ENCODE results near the gene TIPARP.

The TIPARP gene

GRCh38 chr3:156674046-156674910 lies at the start of gene TIPARP:
Gene TIPARP (plus strand): TSS chr3:156674590. CDS start chr3:156677698, 3,108 bp downstream.
- Histone ChIP-seq H3K4me3 (ENCODE audit: low read depth in 1 of 5, low read length in 5 of 5) (peak within 1 kb of the TSS; percentile 73 to 95 (median 88)), H3K27ac (ENCODE audit: low read depth, low read length) (peak within 1 kb of the TSS; percentile 96), H3K9me3 (ENCODE audit: control insufficient read depth in 5 of 5, low read length in 5 of 5) (no peaks in the 10 kb centered on the region), H3K4me1 (ENCODE audit: control insufficient read depth in 5 of 5, insufficient read depth in 5 of 5, low read length in 5 of 5) (peaks cover 0 to 28% (median 19%) of the 10 kb centered on the region in 5 donors), H3K9ac (ENCODE audit: low read length in 5 of 5) (peak within 1 kb of the TSS; percentile 79 to 98 (median 95)), H3K27me3 (ENCODE audit: control insufficient read depth in 5 of 5, insufficient read depth in 4 of 5, low read length in 5 of 5) (no peaks in the 10 kb centered on the region), H3K36me3 (ENCODE audit: control insufficient read depth in 5 of 5, insufficient read depth in 5 of 5, low read length in 5 of 5) (peaks cover 8 to 14% (median 12%) of the 10 kb centered on the region in 5 donors)

- Histone ChIP-seq H3K27ac (ENCODE audit: low read depth, low read length) (no peak overlapping the region), H3K9ac (ENCODE audit: low read length in 5 of 5) (no peak overlapping the region), H3K27me3 (ENCODE audit: control insufficient read depth in 5 of 5, insufficient read depth in 4 of 5, low read length in 5 of 5) (peaks cover 0 to 2% (median 0%) of the 10 kb centered on the region in 5 donors), H3K4me3 (ENCODE audit: low read depth in 1 of 5, low read length in 5 of 5) (no peak overlapping the region), H3K36me3 (ENCODE audit: control insufficient read depth in 5 of 5, insufficient read depth in 5 of 5, low read length in 5 of 5) (no peaks in the 10 kb centered on the region), H3K9me3 (ENCODE audit: control insufficient read depth in 5 of 5, low read length in 5 of 5) (no peaks in the 10 kb centered on the region), H3K4me1 (ENCODE audit: control insufficient read depth in 5 of 5, insufficient read depth in 5 of 5, low read length in 5 of 5) (no peaks in the 10 kb centered on the region)
Observed at GRCh38 chr3:156626104-156626503, 48.3 kb upstream of the TIPARP start.

GRCh38 chr3:156627946-156628569 lies 46.3 kb upstream of the TIPARP start:
- Histone ChIP-seq H3K27ac (ENCODE audit: low read depth, low read length) (no peak overlapping the region), H3K27me3 (ENCODE audit: control insufficient read depth in 5 of 5, insufficient read depth in 4 of 5, low read length in 5 of 5) (peaks cover 0 to 4% (median 0%) of the 10 kb centered on the region in 5 donors), H3K4me3 (ENCODE audit: low read depth in 1 of 5, low read length in 5 of 5) (no peak overlapping the region), H3K9me3 (ENCODE audit: control insufficient read depth in 5 of 5, low read length in 5 of 5) (no peaks in the 10 kb centered on the region), H3K36me3 (ENCODE audit: control insufficient read depth in 5 of 5, insufficient read depth in 5 of 5, low read length in 5 of 5) (no peaks in the 10 kb centered on the region), H3K9ac (ENCODE audit: low read length in 5 of 5) (no peak overlapping the region), H3K4me1 (ENCODE audit: control insufficient read depth in 5 of 5, insufficient read depth in 5 of 5, low read length in 5 of 5) (no peaks in the 10 kb centered on the region)

- no peaks in the 10 kb centered on the region for H3K36me3 ChIP-seq (ENCODE audit: control insufficient read depth in 5 of 5, insufficient read depth in 5 of 5, low read length in 5 of 5)
- peaks cover 0 to 4% (median 0%) of the 10 kb centered on the region in 5 donors for H3K27me3 ChIP-seq (ENCODE audit: control insufficient read depth in 5 of 5, insufficient read depth in 4 of 5, low read length in 5 of 5)
- H3K9me3 ChIP-seq (ENCODE audit: control insufficient read depth in 5 of 5, low read length in 5 of 5), result no peaks in the 10 kb centered on the region
- no peak overlapping the region for H3K4me3 ChIP-seq (ENCODE audit: low read depth in 1 of 5, low read length in 5 of 5)
- no peak overlapping the region for H3K27ac ChIP-seq (ENCODE audit: low read depth, low read length)
- H3K4me1 ChIP-seq (ENCODE audit: control insufficient read depth in 5 of 5, insufficient read depth in 5 of 5, low read length in 5 of 5), result no peaks in the 10 kb centered on the region
- no peak overlapping the region for H3K9ac ChIP-seq (ENCODE audit: low read length in 5 of 5)
Observed at GRCh38 chr3:156628836-156629618, 45.4 kb upstream of the TIPARP start.

- H3K36me3 ChIP-seq (ENCODE audit: control insufficient read depth in 5 of 5, insufficient read depth in 5 of 5, low read length in 5 of 5), result no peaks in the 10 kb centered on the region
Observed at GRCh38 chr3:156630081-156630772, 44.2 kb upstream of the TIPARP start.

GRCh38 chr3:156630773-156631093 lies 43.7 kb upstream of the TIPARP start:
- H3K4me1 ChIP-seq (ENCODE audit: control insufficient read depth in 5 of 5, insufficient read depth in 5 of 5, low read length in 5 of 5), result no peaks in the 10 kb centered on the region
- H3K36me3 ChIP-seq (ENCODE audit: control insufficient read depth in 5 of 5, insufficient read depth in 5 of 5, low read length in 5 of 5), result no peaks in the 10 kb centered on the region
- no peak overlapping the region for H3K27ac ChIP-seq (ENCODE audit: low read depth, low read length)
- H3K4me3 ChIP-seq (ENCODE audit: low read depth in 1 of 5, low read length in 5 of 5), result no peak overlapping the region
- peaks cover 0 to 4% (median 0%) of the 10 kb centered on the region in 5 donors for H3K27me3 ChIP-seq (ENCODE audit: control insufficient read depth in 5 of 5, insufficient read depth in 4 of 5, low read length in 5 of 5)
- H3K9me3 ChIP-seq (ENCODE audit: control insufficient read depth in 5 of 5, low read length in 5 of 5), result no peaks in the 10 kb centered on the region
- H3K9ac ChIP-seq (ENCODE audit: low read length in 5 of 5), result no peak overlapping the region

More at GRCh38 chr3:156630081-156630772, 44.2 kb upstream of the TIPARP start:
- Histone ChIP-seq H3K27me3 (ENCODE audit: control insufficient read depth in 5 of 5, insufficient read depth in 4 of 5, low read length in 5 of 5) (peaks cover 0 to 4% (median 0%) of the 10 kb centered on the region in 5 donors), H3K27ac (ENCODE audit: low read depth, low read length) (no peak overlapping the region), H3K9me3 (ENCODE audit: control insufficient read depth in 5 of 5, low read length in 5 of 5) (no peaks in the 10 kb centered on the region), H3K4me1 (ENCODE audit: control insufficient read depth in 5 of 5, insufficient read depth in 5 of 5, low read length in 5 of 5) (no peaks in the 10 kb centered on the region), H3K9ac (ENCODE audit: low read length in 5 of 5) (no peak overlapping the region), H3K4me3 (ENCODE audit: low read depth in 1 of 5, low read length in 5 of 5) (no peak overlapping the region)

- Histone ChIP-seq H3K36me3 (ENCODE audit: control insufficient read depth in 5 of 5, insufficient read depth in 5 of 5, low read length in 5 of 5) (no peaks in the 10 kb centered on the region), H3K4me1 (ENCODE audit: control insufficient read depth in 5 of 5, insufficient read depth in 5 of 5, low read length in 5 of 5) (no peaks in the 10 kb centered on the region), H3K4me3 (ENCODE audit: low read depth in 1 of 5, low read length in 5 of 5) (no peak overlapping the region), H3K9me3 (ENCODE audit: control insufficient read depth in 5 of 5, low read length in 5 of 5) (no peaks in the 10 kb centered on the region), H3K27me3 (ENCODE audit: control insufficient read depth in 5 of 5, insufficient read depth in 4 of 5, low read length in 5 of 5) (peaks cover 0 to 4% (median 0%) of the 10 kb centered on the region in 5 donors), H3K27ac (ENCODE audit: low read depth, low read length) (no peak overlapping the region), H3K9ac (ENCODE audit: low read length in 5 of 5) (no peak overlapping the region)
Observed at GRCh38 chr3:156631323-156631722, 43.1 kb upstream of the TIPARP start.

GRCh38 chr3:156632601-156633000 lies 41.8 kb upstream of the TIPARP start:
- no peak overlapping the region for H3K9ac ChIP-seq (ENCODE audit: low read length in 5 of 5)
- H3K27ac ChIP-seq (ENCODE audit: low read depth, low read length), result no peak overlapping the region
- no peaks in the 10 kb centered on the region for H3K9me3 ChIP-seq (ENCODE audit: control insufficient read depth in 5 of 5, low read length in 5 of 5)
- no peaks in the 10 kb centered on the region for H3K36me3 ChIP-seq (ENCODE audit: control insufficient read depth in 5 of 5, insufficient read depth in 5 of 5, low read length in 5 of 5)
- no peak overlapping the region for H3K4me3 ChIP-seq (ENCODE audit: low read depth in 1 of 5, low read length in 5 of 5)
- peaks cover 0 to 5% (median 0%) of the 10 kb centered on the region in 5 donors for H3K4me1 ChIP-seq (ENCODE audit: control insufficient read depth in 5 of 5, insufficient read depth in 5 of 5, low read length in 5 of 5)
- H3K27me3 ChIP-seq (ENCODE audit: control insufficient read depth in 5 of 5, insufficient read depth in 4 of 5, low read length in 5 of 5), result peaks cover 0 to 4% (median 0%) of the 10 kb centered on the region in 5 donors

- no peaks in the 10 kb centered on the region for H3K9me3 ChIP-seq (ENCODE audit: control insufficient read depth in 5 of 5, low read length in 5 of 5)
- H3K27ac ChIP-seq (ENCODE audit: low read depth, low read length), result no peak overlapping the region
- peaks cover 0 to 6% (median 0%) of the 10 kb centered on the region in 5 donors for H3K4me1 ChIP-seq (ENCODE audit: control insufficient read depth in 5 of 5, insufficient read depth in 5 of 5, low read length in 5 of 5)
- peaks cover 0 to 4% (median 0%) of the 10 kb centered on the region in 5 donors for H3K27me3 ChIP-seq (ENCODE audit: control insufficient read depth in 5 of 5, insufficient read depth in 4 of 5, low read length in 5 of 5)
- H3K9ac ChIP-seq (ENCODE audit: low read length in 5 of 5), result no peak overlapping the region
- H3K36me3 ChIP-seq (ENCODE audit: control insufficient read depth in 5 of 5, insufficient read depth in 5 of 5, low read length in 5 of 5), result no peaks in the 10 kb centered on the region
- H3K4me3 ChIP-seq (ENCODE audit: low read depth in 1 of 5, low read length in 5 of 5), result no peak overlapping the region
Observed at GRCh38 chr3:156633335-156633734, 41.1 kb upstream of the TIPARP start.
